Measurements from ENCODE around the gene TOMM6. TPM values are rescaled to one million over a fixed set of nuclear protein-coding genes. Genes with fewer than 3 reads are reported as not detected.

The TOMM6 gene
- total and polyA plus RNA-seq, 4 donors: 43.5 to 313 (median 204) TPM

DNA sequence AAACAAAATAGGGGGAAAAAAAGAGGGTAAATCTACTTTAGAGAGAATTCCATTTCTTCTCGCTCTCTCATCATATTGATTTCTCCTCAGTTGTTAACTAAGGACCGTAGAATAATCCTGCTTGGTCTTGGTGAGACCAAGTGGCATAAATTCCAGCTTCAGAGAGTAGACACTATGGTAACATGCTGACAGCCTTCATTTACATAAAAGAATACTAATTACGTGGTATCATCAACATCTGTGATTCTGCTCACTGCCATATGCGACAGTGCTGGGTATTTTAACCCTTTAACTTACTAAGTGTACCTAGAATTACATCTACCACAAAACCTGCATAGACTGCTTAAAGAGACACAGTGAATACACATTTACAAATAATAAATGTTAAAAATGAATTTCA lies 27.1 kb downstream of the TOMM6 start:
- DNase-seq (no peak), ATAC-seq (ENCODE audit: insufficient read depth, low FRiP score) (no peak)
- Histone ChIP-seq H3K4me1 (ENCODE audit: control insufficient read depth in 5 of 5, insufficient read depth in 5 of 5, low read length in 5 of 5) (peaks cover 0 to 6% (median 0%) of the 10 kb centered on the region in 5 donors), H3K9me3 (ENCODE audit: control insufficient read depth in 4 of 4, insufficient read depth in 3 of 4, low read length in 3 of 4) (no peaks in the 10 kb centered on the region), H3K36me3 (ENCODE audit: control insufficient read depth in 4 of 4, insufficient read depth in 4 of 4, low read length in 4 of 4) (peaks cover 0 to 5% (median 0%) of the 10 kb centered on the region in 4 donors), H3K27ac (ENCODE audit: low read depth in 1 of 2, low read length in 1 of 2) (no peak overlapping the region), H3K27me3 (ENCODE audit: control insufficient read depth in 3 of 3, insufficient read depth in 3 of 3, low read length in 2 of 3) (no peaks in the 10 kb centered on the region), H3K9ac (ENCODE audit: insufficient read depth in 1 of 2, low read length in 2 of 2) (no peak overlapping the region), H3K4me3 (no peak overlapping the region)
- WGBS, 2 donors: 78 to 87% methylated on average over 4 of the region's 4 CpGs
- TF ChIP-seq, protein P1, sequence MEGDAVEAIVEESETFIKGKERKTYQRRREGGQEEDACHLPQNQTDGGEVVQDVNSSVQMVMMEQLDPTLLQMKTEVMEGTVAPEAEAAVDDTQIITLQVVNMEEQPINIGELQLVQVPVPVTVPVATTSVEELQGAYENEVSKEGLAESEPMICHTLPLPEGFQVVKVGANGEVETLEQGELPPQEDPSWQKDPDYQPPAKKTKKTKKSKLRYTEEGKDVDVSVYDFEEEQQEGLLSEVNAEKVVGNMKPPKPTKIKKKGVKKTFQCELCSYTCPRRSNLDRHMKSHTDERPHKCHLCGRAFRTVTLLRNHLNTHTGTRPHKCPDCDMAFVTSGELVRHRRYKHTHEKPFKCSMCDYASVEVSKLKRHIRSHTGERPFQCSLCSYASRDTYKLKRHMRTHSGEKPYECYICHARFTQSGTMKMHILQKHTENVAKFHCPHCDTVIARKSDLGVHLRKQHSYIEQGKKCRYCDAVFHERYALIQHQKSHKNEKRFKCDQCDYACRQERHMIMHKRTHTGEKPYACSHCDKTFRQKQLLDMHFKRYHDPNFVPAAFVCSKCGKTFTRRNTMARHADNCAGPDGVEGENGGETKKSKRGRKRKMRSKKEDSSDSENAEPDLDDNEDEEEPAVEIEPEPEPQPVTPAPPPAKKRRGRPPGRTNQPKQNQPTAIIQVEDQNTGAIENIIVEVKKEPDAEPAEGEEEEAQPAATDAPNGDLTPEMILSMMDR (IDR thresholded peaks at IDR 0.05; ENCODE audit: control extremely low read depth, extremely low read depth): no peak

DNA sequence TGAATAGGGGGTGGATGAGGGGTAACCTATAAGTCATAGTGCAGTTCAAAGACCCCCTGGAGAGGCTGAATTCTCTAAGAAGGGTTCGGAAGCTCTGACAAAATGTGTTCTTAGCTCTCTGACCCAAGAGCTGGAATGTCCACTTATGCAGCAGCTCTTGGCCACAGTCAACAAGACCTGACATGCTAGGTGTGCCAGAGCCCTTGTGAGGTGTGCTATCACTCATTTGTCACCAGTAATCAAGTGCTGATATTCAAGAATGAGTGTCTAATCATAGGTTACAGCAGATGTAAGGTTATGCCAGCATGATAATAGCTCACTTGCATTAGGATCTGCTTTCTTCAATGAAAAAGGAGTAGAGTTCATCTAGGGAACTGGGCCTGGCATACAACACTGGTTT lies 28.1 kb downstream of the TOMM6 start:
- ATAC-seq (ENCODE audit: insufficient read depth, low FRiP score) (no peak), DNase-seq (no peak)
- Histone ChIP-seq H3K4me1 (ENCODE audit: control insufficient read depth in 5 of 5, insufficient read depth in 5 of 5, low read length in 5 of 5) (peaks cover 0 to 6% (median 0%) of the 10 kb centered on the region in 5 donors), H3K9me3 (ENCODE audit: control insufficient read depth in 4 of 4, insufficient read depth in 3 of 4, low read length in 3 of 4) (no peaks in the 10 kb centered on the region), H3K36me3 (ENCODE audit: control insufficient read depth in 4 of 4, insufficient read depth in 4 of 4, low read length in 4 of 4) (peaks cover 0 to 5% (median 0%) of the 10 kb centered on the region in 4 donors), H3K9ac (ENCODE audit: insufficient read depth in 1 of 2, low read length in 2 of 2) (no peak overlapping the region), H3K27ac (ENCODE audit: low read depth in 1 of 2, low read length in 1 of 2) (no peak overlapping the region), H3K4me3 (no peak overlapping the region), H3K27me3 (ENCODE audit: control insufficient read depth in 3 of 3, insufficient read depth in 3 of 3, low read length in 2 of 3) (no peaks in the 10 kb centered on the region)
- TF ChIP-seq, protein P1 (IDR thresholded peaks at IDR 0.05; ENCODE audit: control extremely low read depth, extremely low read depth): no peak
- WGBS, 2 donors: 70 to 86% methylated on average over 1 of the region's 1 CpG

DNA sequence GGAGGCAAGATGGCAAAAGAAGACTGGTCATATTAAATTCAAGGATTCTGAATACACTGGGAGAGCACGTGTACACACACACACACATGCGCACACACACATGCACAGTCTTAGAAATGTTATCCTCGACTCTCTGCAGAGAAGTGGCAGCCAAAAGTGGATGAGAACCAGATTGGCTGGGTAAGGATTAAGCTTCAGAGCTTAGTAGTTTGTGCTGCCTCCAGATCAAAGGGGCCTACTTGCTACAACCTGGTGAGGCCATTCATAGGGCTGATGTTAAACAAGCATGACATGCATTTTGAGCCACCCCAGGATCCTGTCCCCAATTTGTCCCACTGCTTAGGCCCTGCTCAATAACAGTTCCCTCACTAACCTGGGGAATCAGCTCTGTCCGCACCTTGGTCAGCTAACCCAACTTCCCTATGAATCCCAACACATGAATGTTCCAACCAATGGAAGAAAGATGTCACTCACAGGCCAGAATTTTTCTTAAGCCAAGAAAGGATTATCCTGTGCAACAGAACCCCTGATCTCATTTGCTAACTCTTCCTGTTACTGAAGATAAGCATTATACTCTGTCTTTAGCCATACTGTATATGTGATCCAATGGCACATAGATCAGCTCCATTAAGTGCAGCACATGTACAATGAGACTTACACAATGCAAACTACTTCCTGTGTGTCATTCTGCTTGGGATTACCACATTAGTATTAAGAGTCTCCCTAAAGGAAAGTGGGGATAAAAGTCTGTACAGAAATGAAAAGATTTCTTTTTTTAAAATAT lies 31.0 kb downstream of the TOMM6 start:
- H3K27me3 ChIP-seq (ENCODE audit: control insufficient read depth in 3 of 3, insufficient read depth in 3 of 3, low read length in 2 of 3): no peaks in the 10 kb centered on the region
- H3K36me3 ChIP-seq (ENCODE audit: control insufficient read depth in 4 of 4, insufficient read depth in 4 of 4, low read length in 4 of 4): peaks cover 0 to 5% (median 0%) of the 10 kb centered on the region in 4 donors
- no peak overlapping the region for H3K27ac ChIP-seq (ENCODE audit: low read depth in 1 of 2, low read length in 1 of 2)
- no peak overlapping the region for H3K9ac ChIP-seq (ENCODE audit: insufficient read depth in 1 of 2, low read length in 2 of 2)
- TF ChIP-seq, protein P1 (IDR thresholded peaks at IDR 0.05; ENCODE audit: control extremely low read depth, extremely low read depth): no peak
- no peak overlapping the region for H3K4me3 ChIP-seq
- WGBS, 2 donors: 82 to 89% methylated on average over 4 of the region's 4 CpGs
- H3K4me1 ChIP-seq (ENCODE audit: control insufficient read depth in 5 of 5, insufficient read depth in 5 of 5, low read length in 5 of 5): peaks cover 0 to 4% (median 0%) of the 10 kb centered on the region in 5 donors
- ATAC-seq (ENCODE audit: insufficient read depth, low FRiP score): no peak
- DNase-seq: peak in 1 of 3 donors; percentile 6
- no peaks in the 10 kb centered on the region for H3K9me3 ChIP-seq (ENCODE audit: control insufficient read depth in 4 of 4, insufficient read depth in 3 of 4, low read length in 3 of 4)

Measured in lung (tissue), 12 donors.